ENCODE measurements around the gene CHD9. TPM values are rescaled to one million over a fixed set of nuclear protein-coding genes. Genes with fewer than 3 reads are reported as not detected.
A peak's percentile ranks its signal among the peaks of the same experiment; 100 is the strongest.

The CHD9 gene
- total RNA-seq, 4 donors from 2014 or later, result 97.2 to 141 (median 108) TPM

- Histone ChIP-seq H3K36me3 (no peaks in the 10 kb centered on the region), H3K27ac (no peak overlapping the region), H3K4me3 (replicated peaks in 1 of 3) (no peak overlapping the region), H3K9me3 (no peaks in the 10 kb centered on the region), H3K4me1 (peaks cover 20 to 43% of the 10 kb centered on the region in 2 donors), H3K27me3 (no peaks in the 10 kb centered on the region)
- intact Hi-C loops (cut with DNase I), result loop anchor here (10.0 kb wide), 1 partner anchor 67 kb away; no protein-coding TSS in a partner anchor
- WGBS, 2 donors, result 92 to 94% methylated on average over 8 of the region's 8 CpGs
- TF ChIP-seq CTCF (IDR thresholded peaks at IDR 0.05), result no peak
- TF ChIP-seq POLR2A (IDR thresholded peaks at IDR 0.05), result no peak
- DNase-seq, result no peak
Observed at GRCh38 chr16:53057658-53058057, 2.9 kb downstream of the CHD9 start.

GRCh38 chr16:53058441-53058840 lies 3.6 kb downstream of the CHD9 start:
- peak in 1 of 2 donors; percentile 13 for DNase-seq
- no peak for TF ChIP-seq POLR2A (IDR thresholded peaks at IDR 0.05)
- no peak for TF ChIP-seq CTCF (IDR thresholded peaks at IDR 0.05)
- Histone ChIP-seq H3K27me3 (no peaks in the 10 kb centered on the region), H3K9me3 (no peaks in the 10 kb centered on the region), H3K4me3 (replicated peaks in 1 of 3) (no peak overlapping the region), H3K27ac (no peak overlapping the region), H3K36me3 (no peaks in the 10 kb centered on the region), H3K4me1 (peaks cover 20 to 41% of the 10 kb centered on the region in 2 donors)
- WGBS, 2 donors, result 69 to 88% methylated on average over 5 of the region's 5 CpGs
- intact Hi-C loops (cut with DNase I), result loop anchor here (10.0 kb wide), 1 partner anchor 66 kb away; no protein-coding TSS in a partner anchor

GRCh38 chr16:53058882-53059281 lies 4.1 kb downstream of the CHD9 start:
- peaks cover 20 to 41% of the 10 kb centered on the region in 2 donors for H3K4me1 ChIP-seq
- peak overlapping the region in 1 of 3 donors; percentile 41 for H3K27ac ChIP-seq
- intact Hi-C loops (cut with DNase I), result loop anchor here (10.0 kb wide), 1 partner anchor 66 kb away; no protein-coding TSS in a partner anchor

GRCh38 chr16:53059672-53060071 lies 4.9 kb downstream of the CHD9 start:
- intact Hi-C loops (cut with DNase I), result loop anchor here (10.0 kb wide), 1 partner anchor 65 kb away; no protein-coding TSS in a partner anchor
- Histone ChIP-seq H3K4me1 (peaks cover 20 to 37% of the 10 kb centered on the region in 2 donors), H3K36me3 (no peaks in the 10 kb centered on the region), H3K27ac (peak overlapping the region in 1 of 3 donors; percentile 41), H3K9me3 (no peaks in the 10 kb centered on the region), H3K27me3 (no peaks in the 10 kb centered on the region), H3K4me3 (replicated peaks in 1 of 3) (no peak overlapping the region)
- no peak for TF ChIP-seq POLR2A (IDR thresholded peaks at IDR 0.05)
- no peak for TF ChIP-seq CTCF (IDR thresholded peaks at IDR 0.05)
- 96 to 98% methylated on average over 7 of the region's 7 CpGs for WGBS, 2 donors
- no peak for DNase-seq

More at GRCh38 chr16:53058882-53059281, 4.1 kb downstream of the CHD9 start:
- no peak for TF ChIP-seq POLR2A (IDR thresholded peaks at IDR 0.05)
- TF ChIP-seq CTCF (IDR thresholded peaks at IDR 0.05), result no peak
- H3K9me3 ChIP-seq, result no peaks in the 10 kb centered on the region
- WGBS, 2 donors, result 59 to 67% methylated on average over 5 of the region's 5 CpGs
- H3K36me3 ChIP-seq, result no peaks in the 10 kb centered on the region
- H3K27me3 ChIP-seq, result no peaks in the 10 kb centered on the region
- no peak overlapping the region for H3K4me3 ChIP-seq (replicated peaks in 1 of 3)
- DNase-seq, result peak; percentile 49 to 58

GRCh38 chr16:53061256-53061655 lies 6.5 kb downstream of the CHD9 start:
- H3K4me1 ChIP-seq, result peaks cover 10 to 44% of the 10 kb centered on the region in 2 donors
- no peaks in the 10 kb centered on the region for H3K36me3 ChIP-seq
- DNase-seq, result no peak
- H3K4me3 ChIP-seq (replicated peaks in 1 of 3), result no peak overlapping the region
- no peak overlapping the region for H3K27ac ChIP-seq
- intact Hi-C loops (cut with DNase I), result no loop called here
- WGBS, 2 donors, result 93% methylated on average over 5 of the region's 5 CpGs
- TF ChIP-seq CTCF (IDR thresholded peaks at IDR 0.05) (no peak), POLR2A (IDR thresholded peaks at IDR 0.05) (no peak)
- no peaks in the 10 kb centered on the region for H3K9me3 ChIP-seq
- no peaks in the 10 kb centered on the region for H3K27me3 ChIP-seq

All from thyroid gland (tissue), 4 donors.